Globus pallidus (tissue), 1 donor: Measurements from ENCODE around the gene LAMC1.

Source experiments
- DNase-seq: peaks from one replicate; pipeline ENCODE4 v3.0.0-alpha.2; 2015; ENCODE audit warnings: low spot score

LAMC1 gene

GRCh38 chr1:183106746-183107145 lies 83.5 kb downstream of the LAMC1 start:
- no peak for DNase-seq

GRCh38 chr1:183110326-183110880 lies 87.2 kb downstream of the LAMC1 start:
- DNase-seq = no peak

GRCh38 chr1:183114441-183114840 lies 91.2 kb downstream of the LAMC1 start:
- DNase-seq = no peak

- no peak for DNase-seq
These were observed 93.2 kb downstream of the LAMC1 start for GRCh38 chr1:183116416-183116815.

- DNase-seq = no peak
These were observed 98.4 kb downstream of the LAMC1 start for GRCh38 chr1:183121609-183122008.

- DNase-seq = no peak
These were observed 101.0 kb downstream of the LAMC1 start for GRCh38 chr1:183124259-183124658.

- DNase-seq = no peak
These were observed 102.2 kb downstream of the LAMC1 start for GRCh38 chr1:183125279-183125999.

- DNase-seq = no peak
These were observed 102.8 kb downstream of the LAMC1 start for GRCh38 chr1:183126000-183126366.

- DNase-seq = no peak
These were observed 103.3 kb downstream of the LAMC1 start for GRCh38 chr1:183126528-183126927.

- DNase-seq = no peak
These were observed 106.9 kb downstream of the LAMC1 start for GRCh38 chr1:183129921-183130690.

- no peak for DNase-seq
These were observed 107.9 kb downstream of the LAMC1 start for GRCh38 chr1:183131166-183131565.

GRCh38 chr1:183135336-183135735 lies 112.1 kb downstream of the LAMC1 start:
- DNase-seq = no peak

GRCh38 chr1:183137782-183138181 lies 114.6 kb downstream of the LAMC1 start:
- DNase-seq = no peak

- DNase-seq = no peak
These were observed 115.1 kb downstream of the LAMC1 start for GRCh38 chr1:183138301-183138700.

GRCh38 chr1:183139281-183139942 lies 116.2 kb downstream of the LAMC1 start:
- DNase-seq = no peak

- DNase-seq = no peak
These were observed 117.4 kb downstream of the LAMC1 start for GRCh38 chr1:183140633-183141032.

- DNase-seq = no peak
These were observed 119.0 kb downstream of the LAMC1 start for GRCh38 chr1:183142171-183142570.

GRCh38 chr1:183143576-183144315 lies 120.5 kb downstream of the LAMC1 start:
- no peak for DNase-seq

GRCh38 chr1:183144752-183145151 lies 121.5 kb downstream of the LAMC1 start:
- no peak for DNase-seq

GRCh38 chr1:183147735-183148134 lies 124.5 kb downstream of the LAMC1 start:
- no peak for DNase-seq

GRCh38 chr1:183148599-183148998 lies 125.4 kb downstream of the LAMC1 start:
- DNase-seq = no peak

GRCh38 chr1:183149273-183149672 lies 126.1 kb downstream of the LAMC1 start:
- DNase-seq = no peak
